Activated CD4-positive, alpha-beta T cell treated with anti-CD3 and anti-CD28 coated beads, Interleukin-2, amount 10 ng/mL, durations not matched to agents 24 days and 14 days (primary cell): Measurements from ENCODE around the gene ITGB7. TPM values are rescaled to one million over a fixed set of nuclear protein-coding genes. Genes with fewer than 3 reads are reported as not detected.

Source experiments
- DNase-seq: peaks from one replicate; pipeline ENCODE4 v3.0.0; 2022
- H3K27ac Mint-ChIP-seq: one replicate; pipeline ENCODE4 v1.8.0; 2022; ENCODE audit warnings: mild to moderate bottlenecking, mixed read lengths
- H3K27me3 Mint-ChIP-seq: one replicate; pipeline ENCODE4 v1.8.0; 2022; ENCODE audit warnings: mixed read lengths
- H3K36me3 Mint-ChIP-seq: one replicate; pipeline ENCODE4 v1.8.0; 2022; ENCODE audit warnings: low read depth, mild to moderate bottlenecking, mixed read lengths
- H3K4me1 Mint-ChIP-seq: one replicate; pipeline ENCODE4 v1.8.0; 2021; ENCODE audit warnings: mixed read lengths
- H3K4me3 Mint-ChIP-seq: one replicate; pipeline ENCODE4 v1.8.0; 2022; ENCODE audit warnings: mild to moderate bottlenecking, moderate library complexity, mixed read lengths
- H3K9me3 Mint-ChIP-seq: one replicate; pipeline ENCODE4 v1.8.0; 2021; ENCODE audit warnings: mixed read lengths
- intact Hi-C: fragments of 100-400 bp; cut with micrococcal nuclease; formaldehyde crosslinking; loops from one replicate; pipeline ENCODE4 v1.15.1; 2023
- total RNA-seq: library from RNA; stranded (reverse); gene quantifications from 2 replicates; pipeline ENCODE4 v1.2.3, GENCODE V29; 2022

Gene ITGB7
- total RNA-seq, 1 donor from 2014 or later, result 239 TPM

GRCh38 chr12:53217051-53217930 is 10.2 kb upstream of the ITGB7 start:
- Mint-ChIP-seq H3K27ac (peak overlapping the region; percentile 94), H3K9me3 (no peaks in the 10 kb centered on the region), H3K4me3 (peak overlapping the region; percentile 97), H3K4me1 (peaks cover 80% of the 10 kb centered on the region), H3K36me3 (peaks cover 54% of the 10 kb centered on the region), H3K27me3 (peaks cover 1% of the 10 kb centered on the region)
- intact Hi-C loops, result loop anchor here (5.0 kb wide), 1 partner anchor 235 kb away; the partner anchor contains the start of gene PCBP2
- no peak for DNase-seq

DNA sequence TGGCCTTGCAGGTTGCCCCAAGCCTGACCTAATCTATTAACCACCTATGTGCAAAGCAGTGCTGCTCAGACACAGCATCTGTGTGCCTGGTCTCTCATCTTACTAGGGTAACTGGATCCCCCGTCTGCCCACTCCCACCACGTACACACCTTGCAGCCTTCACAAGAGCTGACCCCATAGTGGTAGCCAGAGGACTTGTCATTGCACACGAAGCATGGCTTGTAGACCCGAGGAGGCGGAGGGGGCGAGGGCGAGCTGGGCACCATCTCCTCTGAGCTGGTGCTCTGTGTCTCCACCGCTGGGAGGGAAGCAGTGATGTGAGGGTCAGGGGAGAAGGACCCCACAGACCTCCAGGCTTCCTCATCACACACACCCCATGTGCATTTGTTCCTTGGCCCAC is 8.4 kb upstream of the ITGB7 start:
- peaks cover 69% of the 10 kb centered on the region for H3K36me3 Mint-ChIP-seq
- peaks cover 76% of the 10 kb centered on the region for H3K4me1 Mint-ChIP-seq
- no peaks in the 10 kb centered on the region for H3K9me3 Mint-ChIP-seq
- peak overlapping the region; percentile 94 for H3K27ac Mint-ChIP-seq
- DNase-seq, result no peak
- H3K27me3 Mint-ChIP-seq, result peaks cover 1% of the 10 kb centered on the region
- H3K4me3 Mint-ChIP-seq, result peak overlapping the region; percentile 21
- intact Hi-C loops, result loop anchor here (5.0 kb wide), 1 partner anchor 237 kb away; the partner anchor contains the start of gene PCBP2

DNA sequence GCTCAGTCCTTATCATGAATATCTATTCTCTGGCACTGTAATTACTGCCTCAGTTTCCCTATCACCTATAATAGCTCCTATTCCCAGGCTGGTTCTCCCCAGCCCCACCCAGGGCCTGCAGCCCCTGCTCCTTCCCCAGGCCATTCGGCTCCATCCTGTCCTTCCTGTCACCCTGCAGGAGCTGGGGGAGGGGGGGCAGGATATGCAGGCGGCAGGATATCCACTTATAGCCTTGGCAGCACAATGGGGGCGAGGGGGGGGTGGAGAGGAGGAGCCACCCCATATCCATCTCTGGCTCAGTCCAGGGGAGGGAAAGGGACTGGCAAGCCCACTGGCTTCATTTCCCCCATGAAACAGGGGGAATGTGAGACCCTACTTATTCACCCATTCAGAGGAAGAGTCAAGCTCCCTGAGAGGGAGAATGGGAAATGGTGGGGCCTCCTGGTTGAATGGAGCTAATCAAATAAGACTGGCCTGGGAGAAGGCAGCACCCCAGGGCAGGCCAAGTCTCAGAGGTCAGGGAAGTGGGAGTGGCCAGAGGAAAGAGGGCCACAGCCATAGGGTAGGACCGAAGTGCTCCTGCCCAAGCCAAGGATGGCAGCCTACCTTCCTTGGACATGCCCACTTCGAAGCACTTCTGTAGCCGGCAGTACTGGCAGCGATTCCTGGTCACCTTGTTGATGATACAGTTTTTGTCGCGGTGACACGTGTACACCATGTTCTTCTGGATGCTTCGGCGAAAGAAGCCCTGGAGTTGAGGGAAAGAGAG is 7.8 kb upstream of the ITGB7 start:
- DNase-seq, result no peak
- H3K4me3 Mint-ChIP-seq, result no peak overlapping the region
- peak overlapping the region; percentile 70 for H3K27ac Mint-ChIP-seq
- intact Hi-C loops, result loop anchor here (5.0 kb wide), 1 partner anchor 237 kb away; the partner anchor contains the start of gene PCBP2
- peaks cover 76% of the 10 kb centered on the region for H3K4me1 Mint-ChIP-seq
- peaks cover 1% of the 10 kb centered on the region for H3K27me3 Mint-ChIP-seq
- H3K9me3 Mint-ChIP-seq, result no peaks in the 10 kb centered on the region
- peaks cover 73% of the 10 kb centered on the region for H3K36me3 Mint-ChIP-seq

DNA sequence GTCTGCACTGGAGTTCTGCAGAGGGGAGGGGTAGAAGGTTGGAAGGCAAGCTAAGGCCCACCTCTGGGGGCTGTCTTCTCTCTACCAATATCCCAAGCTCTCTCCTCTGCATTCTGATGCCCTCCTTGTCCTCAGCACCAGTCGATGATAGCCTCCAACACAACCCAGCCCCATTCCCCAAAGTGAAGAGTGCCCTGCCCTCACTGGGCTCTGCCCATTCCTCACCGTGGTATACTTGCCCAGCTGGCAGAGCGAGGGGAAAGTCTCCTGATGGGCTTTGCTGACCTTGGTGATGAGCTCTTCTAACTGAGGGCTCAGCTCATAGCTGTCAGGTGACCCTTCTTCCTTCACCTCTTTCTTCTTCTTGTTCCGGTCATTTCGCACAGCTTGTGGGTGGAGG is 7.2 kb upstream of the ITGB7 start:
- intact Hi-C loops, result no loop called here
- H3K27me3 Mint-ChIP-seq, result no peaks in the 10 kb centered on the region
- H3K4me3 Mint-ChIP-seq, result no peak overlapping the region
- H3K36me3 Mint-ChIP-seq, result peaks cover 73% of the 10 kb centered on the region
- H3K9me3 Mint-ChIP-seq, result no peaks in the 10 kb centered on the region
- DNase-seq, result no peak
- peaks cover 75% of the 10 kb centered on the region for H3K4me1 Mint-ChIP-seq
- peak overlapping the region; percentile 70 for H3K27ac Mint-ChIP-seq

- Mint-ChIP-seq H3K27ac (peak overlapping the region; percentile 70), H3K4me1 (peaks cover 77% of the 10 kb centered on the region), H3K9me3 (no peaks in the 10 kb centered on the region), H3K36me3 (peaks cover 72% of the 10 kb centered on the region), H3K27me3 (no peaks in the 10 kb centered on the region), H3K4me3 (peak overlapping the region; percentile 49)
- intact Hi-C loops, result loop anchor here (1.0 to 2.0 kb wide), 3 partner anchors 38 to 74 kb away; no protein-coding TSS in a partner anchor
- DNase-seq, result peak; percentile 95
Observed at GRCh38 chr12:53213348-53213747, 6.3 kb upstream of the ITGB7 start.

- intact Hi-C loops, result loop anchor here (1.0 to 2.0 kb wide), 3 partner anchors 38 to 74 kb away; no protein-coding TSS in a partner anchor
- DNase-seq, result no peak
- Mint-ChIP-seq H3K27ac (peak overlapping the region; percentile 70), H3K4me3 (no peak overlapping the region), H3K4me1 (peaks cover 77% of the 10 kb centered on the region), H3K9me3 (no peaks in the 10 kb centered on the region), H3K27me3 (no peaks in the 10 kb centered on the region), H3K36me3 (peaks cover 72% of the 10 kb centered on the region)
Observed at GRCh38 chr12:53212931-53213330, 5.9 kb upstream of the ITGB7 start.

- H3K4me3 Mint-ChIP-seq, result no peak overlapping the region
- no peak for DNase-seq
- H3K36me3 Mint-ChIP-seq, result peaks cover 68% of the 10 kb centered on the region
- H3K27me3 Mint-ChIP-seq, result no peaks in the 10 kb centered on the region
- peak overlapping the region; percentile 3 for H3K27ac Mint-ChIP-seq
- no peaks in the 10 kb centered on the region for H3K9me3 Mint-ChIP-seq
- intact Hi-C loops, result loop anchor here (2.0 kb wide), 1 partner anchor 53 kb away; no protein-coding TSS in a partner anchor
- H3K4me1 Mint-ChIP-seq, result peaks cover 75% of the 10 kb centered on the region
Observed at GRCh38 chr12:53211476-53212381, 4.7 kb upstream of the ITGB7 start.

- peaks cover 60% of the 10 kb centered on the region for H3K36me3 Mint-ChIP-seq
- H3K27me3 Mint-ChIP-seq, result no peaks in the 10 kb centered on the region
- H3K4me3 Mint-ChIP-seq, result no peak overlapping the region
- peaks cover 75% of the 10 kb centered on the region for H3K4me1 Mint-ChIP-seq
- no peaks in the 10 kb centered on the region for H3K9me3 Mint-ChIP-seq
- H3K27ac Mint-ChIP-seq, result no peak overlapping the region
- intact Hi-C loops, result no loop called here
- DNase-seq, result no peak
Observed at GRCh38 chr12:53210843-53211242, 3.8 kb upstream of the ITGB7 start.

DNA sequence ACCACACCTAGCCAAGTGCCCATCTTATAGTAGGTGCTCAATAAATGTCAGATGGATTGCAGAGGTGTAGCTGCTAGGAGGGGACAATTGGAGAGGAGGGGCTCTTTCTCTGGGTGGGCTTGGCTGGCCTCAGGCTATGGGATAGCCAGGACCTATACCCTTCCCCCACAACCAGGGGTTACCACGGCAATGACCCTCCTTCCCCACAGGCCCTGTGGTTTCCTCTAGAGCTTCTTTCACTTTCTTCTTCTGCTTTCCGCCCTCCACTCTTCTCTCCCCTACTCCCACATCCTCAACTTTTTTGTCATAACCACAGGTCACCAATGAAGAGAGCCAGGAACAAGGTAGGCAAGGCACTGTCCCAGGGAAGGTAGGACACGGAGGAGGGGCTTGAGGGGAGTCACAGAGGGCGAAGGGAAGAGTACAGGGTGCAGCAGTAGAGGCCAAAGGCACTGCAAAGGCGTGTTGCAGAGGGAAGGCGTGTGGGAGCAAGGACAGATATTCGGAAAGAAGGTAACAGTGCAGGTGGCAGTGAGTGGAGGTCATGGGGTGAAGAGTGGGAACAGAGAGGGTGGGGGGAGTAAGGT is 1.9 kb upstream of the ITGB7 start:
- peaks cover 55% of the 10 kb centered on the region for H3K36me3 Mint-ChIP-seq
- intact Hi-C loops, result loop anchor here (1.0 kb wide), 3 partner anchors 8 to 90 kb away; partner anchors contain the start of gene MYG1
- H3K4me3 Mint-ChIP-seq, result peak overlapping the region; percentile 81
- no peaks in the 10 kb centered on the region for H3K9me3 Mint-ChIP-seq
- DNase-seq, result peak; percentile 87
- H3K4me1 Mint-ChIP-seq, result peaks cover 65% of the 10 kb centered on the region
- no peaks in the 10 kb centered on the region for H3K27me3 Mint-ChIP-seq
- H3K27ac Mint-ChIP-seq, result peak overlapping the region; percentile 88

- H3K27ac Mint-ChIP-seq, result peak overlapping the region; percentile 88
- H3K4me1 Mint-ChIP-seq, result peaks cover 64% of the 10 kb centered on the region
- H3K27me3 Mint-ChIP-seq, result no peaks in the 10 kb centered on the region
- no peak for DNase-seq
- intact Hi-C loops, result no loop called here
- H3K9me3 Mint-ChIP-seq, result no peaks in the 10 kb centered on the region
- H3K36me3 Mint-ChIP-seq, result peaks cover 54% of the 10 kb centered on the region
- peak overlapping the region; percentile 81 for H3K4me3 Mint-ChIP-seq
Observed at GRCh38 chr12:53208435-53208834, 1.4 kb upstream of the ITGB7 start.

- Mint-ChIP-seq H3K9me3 (no peaks in the 10 kb centered on the region), H3K27ac (peak overlapping the region; percentile 88), H3K4me3 (peak overlapping the region; percentile 92), H3K4me1 (peaks cover 61% of the 10 kb centered on the region), H3K27me3 (no peaks in the 10 kb centered on the region), H3K36me3 (peaks cover 39% of the 10 kb centered on the region)
- DNase-seq, result peak; percentile 93
- intact Hi-C loops, result no loop called here
Observed at GRCh38 chr12:53205747-53206419, 1.2 kb downstream of the ITGB7 start.

GRCh38 chr12:53204351-53204750 is 2.7 kb downstream of the ITGB7 start:
- no peaks in the 10 kb centered on the region for H3K27me3 Mint-ChIP-seq
- peak overlapping the region; percentile 66 for H3K4me3 Mint-ChIP-seq
- H3K4me1 Mint-ChIP-seq, result peaks cover 69% of the 10 kb centered on the region
- intact Hi-C loops, result no loop called here
- H3K27ac Mint-ChIP-seq, result peak overlapping the region; percentile 59
- no peak for DNase-seq
- no peaks in the 10 kb centered on the region for H3K9me3 Mint-ChIP-seq
- H3K36me3 Mint-ChIP-seq, result peaks cover 38% of the 10 kb centered on the region
